GM13976 (cell line): ENCODE results near the gene CD320.

Experiments used
- DNase-seq: peaks from one replicate; pipeline ENCODE4 v3.0.0; 2012; ENCODE audit warnings: low spot score
- in situ Hi-C: fragments of 300-500 bp; cut with MboI; formaldehyde crosslinking; loops from one replicate; pipeline ENCODE4 v1.12.0; 2022; ENCODE audit warnings: low sequenced_read_pairs, mixed read lengths, inconsistent platforms; ENCODE audit not compliant: unreplicated experiment
- TF ChIP-seq, protein P1 (sequence below): IDR thresholded peaks from 2 replicates; pipeline ENCODE4 v1.5.1; 2012; ENCODE audit warnings: borderline replicate concordance, mild to moderate bottlenecking; ENCODE audit not compliant: insufficient read depth; ENCODE audit errors: extremely low read depth, missing control alignments, control extremely low read depth

CD320 gene

DNA sequence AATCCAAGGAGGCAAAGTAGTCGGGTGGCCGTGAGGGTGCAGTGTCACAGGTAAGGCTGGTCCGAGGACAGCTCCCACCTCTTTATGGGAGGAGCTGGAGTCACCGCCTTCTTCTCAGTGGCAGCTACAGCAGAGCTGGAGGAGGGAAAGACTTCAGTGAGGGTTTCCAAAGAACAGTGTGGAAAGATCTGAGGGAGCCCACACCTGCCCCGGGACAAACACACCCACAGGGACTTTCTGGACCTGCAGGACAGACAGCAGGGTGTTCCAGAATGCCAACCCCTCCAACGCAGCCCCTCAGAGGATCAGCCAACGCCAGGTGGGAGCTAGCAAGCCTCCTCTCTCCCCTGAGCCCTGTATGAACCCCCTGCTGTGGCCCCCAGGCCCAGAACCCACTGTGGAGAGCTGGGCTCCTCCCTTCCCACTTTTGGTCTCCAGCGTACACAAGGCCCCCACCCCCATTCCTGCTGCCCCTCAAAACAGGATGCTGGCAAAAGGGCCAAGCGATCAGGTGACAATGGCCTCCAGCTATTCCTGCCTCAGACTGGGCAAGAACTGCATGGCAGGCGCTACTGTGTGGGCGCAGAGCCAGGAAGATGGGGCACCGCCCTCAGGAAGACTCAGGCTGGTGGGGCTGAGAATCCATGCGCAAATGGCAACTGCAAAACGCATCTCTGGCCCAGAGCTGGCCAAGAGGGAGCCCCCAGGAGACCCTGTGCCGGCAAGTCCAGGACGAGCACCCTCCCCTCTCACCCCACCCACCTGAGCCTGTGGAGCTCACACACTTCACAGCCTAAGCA lies 3.5 kb upstream of the CD320 start:
- TF ChIP-seq, protein P1, sequence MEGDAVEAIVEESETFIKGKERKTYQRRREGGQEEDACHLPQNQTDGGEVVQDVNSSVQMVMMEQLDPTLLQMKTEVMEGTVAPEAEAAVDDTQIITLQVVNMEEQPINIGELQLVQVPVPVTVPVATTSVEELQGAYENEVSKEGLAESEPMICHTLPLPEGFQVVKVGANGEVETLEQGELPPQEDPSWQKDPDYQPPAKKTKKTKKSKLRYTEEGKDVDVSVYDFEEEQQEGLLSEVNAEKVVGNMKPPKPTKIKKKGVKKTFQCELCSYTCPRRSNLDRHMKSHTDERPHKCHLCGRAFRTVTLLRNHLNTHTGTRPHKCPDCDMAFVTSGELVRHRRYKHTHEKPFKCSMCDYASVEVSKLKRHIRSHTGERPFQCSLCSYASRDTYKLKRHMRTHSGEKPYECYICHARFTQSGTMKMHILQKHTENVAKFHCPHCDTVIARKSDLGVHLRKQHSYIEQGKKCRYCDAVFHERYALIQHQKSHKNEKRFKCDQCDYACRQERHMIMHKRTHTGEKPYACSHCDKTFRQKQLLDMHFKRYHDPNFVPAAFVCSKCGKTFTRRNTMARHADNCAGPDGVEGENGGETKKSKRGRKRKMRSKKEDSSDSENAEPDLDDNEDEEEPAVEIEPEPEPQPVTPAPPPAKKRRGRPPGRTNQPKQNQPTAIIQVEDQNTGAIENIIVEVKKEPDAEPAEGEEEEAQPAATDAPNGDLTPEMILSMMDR: no peak
- DNase-seq: no peak
- in situ Hi-C loops: no loop called here

- TF ChIP-seq, protein P1: no peak
- no peak for DNase-seq
- in situ Hi-C loops: no loop called here
Measured at GRCh38 chr19:8310342-8311055, 2.3 kb upstream of the CD320 start.

- in situ Hi-C loops: loop anchor here (5.0 kb wide), 1 partner anchor 42 kb away; no protein-coding TSS in a partner anchor
- DNase-seq: no peak
- TF ChIP-seq, protein P1: no peak
Measured at GRCh38 chr19:8308891-8309291, 733 bp upstream of the CD320 start.

GRCh38 chr19:8307400-8307964 lies 676 bp downstream of the CD320 start:
- TF ChIP-seq, protein P1: no peak
- no peak for DNase-seq
- in situ Hi-C loops: loop anchor here (5.0 kb wide), 1 partner anchor 40 kb away; no protein-coding TSS in a partner anchor

DNA sequence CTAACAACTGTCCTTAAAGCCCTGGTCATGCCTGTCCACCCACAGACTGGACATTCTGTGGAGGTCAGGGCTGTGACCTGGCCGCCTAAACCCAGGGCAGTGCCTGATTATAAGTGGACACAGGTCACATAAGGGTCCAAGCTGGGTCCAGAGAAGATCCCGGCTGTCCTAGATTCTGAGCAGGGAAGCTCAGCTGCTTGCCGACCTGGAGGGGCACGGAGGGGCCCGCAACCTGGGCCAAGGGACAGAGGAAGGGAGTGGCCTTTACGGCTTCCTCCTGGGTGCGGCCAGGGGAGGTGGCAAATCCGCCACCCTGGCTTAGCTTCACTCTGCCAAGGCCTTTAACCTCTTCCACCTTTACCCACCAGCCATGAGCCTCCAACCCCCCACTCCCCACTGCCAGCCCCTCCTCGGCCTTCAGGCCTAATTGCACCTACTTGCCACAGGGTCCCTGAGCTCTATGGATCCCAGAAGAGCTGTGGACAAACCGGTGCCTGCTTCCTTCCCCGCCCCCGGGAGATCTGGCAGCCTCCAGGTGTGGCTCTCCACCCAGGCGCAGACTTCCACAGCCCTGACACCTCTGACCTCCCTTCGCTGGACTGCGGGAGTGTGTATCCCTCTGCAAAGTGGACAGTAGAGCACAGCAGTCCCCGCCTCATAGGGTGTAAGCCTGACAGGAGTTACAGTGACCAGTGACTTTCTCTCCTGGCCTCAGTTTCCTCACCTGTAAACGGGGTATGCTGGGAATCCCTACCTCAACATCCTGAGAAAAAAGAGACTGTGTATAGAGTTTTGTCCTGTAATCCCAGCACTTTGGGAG lies 1.7 kb downstream of the CD320 start:
- in situ Hi-C loops: loop anchor here (5.0 kb wide), 1 partner anchor 39 kb away; no protein-coding TSS in a partner anchor
- no peak for DNase-seq
- TF ChIP-seq, protein P1: no peak

GRCh38 chr19:8305798-8306197 lies 2.4 kb downstream of the CD320 start:
- no peak for DNase-seq
- TF ChIP-seq, protein P1: no peak
- in situ Hi-C loops: loop anchor here (5.0 kb wide), 1 partner anchor 38 kb away; no protein-coding TSS in a partner anchor
